Stimulated activated memory B cell treated with anti-CD40 and anti-IgM and Interleukin-4, amounts not matched to agents 10 μg/mL and 1 μg/mL and 100 μg/mL, for 72 hours (primary cell): ENCODE measurements around the gene FAM236D.
"Not testable (repeated sequence)": the region's sequence is repeated elsewhere in the genome, so short reads cannot be mapped to it uniquely, and the experiment has no call there.

ENCODE experiments used
- ATAC-seq: fragments of 150-1000 bp; cut with Tn5 transposase; 2 replicates; pipeline ENCODE4 v1.10.0; 2021
- H3K27ac Mint-ChIP-seq: one replicate; pipeline ENCODE4 v1.8.0; 2022; ENCODE audit warnings: mild to moderate bottlenecking, mixed read lengths
- H3K27me3 Mint-ChIP-seq: one replicate; pipeline ENCODE4 v1.8.0; 2022; ENCODE audit warnings: mixed read lengths
- H3K36me3 Mint-ChIP-seq: one replicate; pipeline ENCODE4 v1.8.0; 2022; ENCODE audit warnings: mixed read lengths
- H3K4me1 Mint-ChIP-seq: one replicate; pipeline ENCODE4 v1.8.0; 2022; ENCODE audit warnings: mixed read lengths
- H3K4me3 Mint-ChIP-seq: one replicate; pipeline ENCODE4 v1.8.0; 2022; ENCODE audit warnings: mild to moderate bottlenecking, moderate library complexity, mixed read lengths
- H3K9me3 Mint-ChIP-seq: one replicate; pipeline ENCODE4 v1.8.0; 2022; ENCODE audit warnings: mixed read lengths

FAM236D gene

DNA sequence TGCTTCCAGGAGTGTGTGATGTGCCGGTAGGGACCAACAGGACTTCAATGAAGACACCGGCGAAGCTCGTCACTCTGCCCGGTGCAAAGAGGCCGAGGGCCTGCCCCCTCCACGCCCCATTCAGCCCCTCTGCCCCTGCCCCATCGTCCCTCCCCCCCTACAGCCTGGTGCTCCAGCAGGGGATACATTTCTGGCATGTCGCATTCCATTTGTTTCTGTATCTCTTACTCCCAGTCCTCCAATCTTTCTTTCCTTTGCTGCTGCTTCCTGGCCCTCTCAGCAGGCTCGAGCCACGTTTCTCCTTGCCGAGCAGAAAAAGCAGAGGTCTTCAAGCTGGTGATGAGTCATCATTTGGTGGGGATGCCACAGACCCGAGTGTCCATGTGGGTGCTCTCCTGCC is at the start of gene FAM236D:
FAM236D (minus strand) TSS at position 101 of the 400 bp plus-strand sequence; CDS start at position 1, 100 bp downstream.
- not testable (repeated sequence) for H3K27me3 Mint-ChIP-seq, H3K9me3 Mint-ChIP-seq, H3K4me1 Mint-ChIP-seq

DNA sequence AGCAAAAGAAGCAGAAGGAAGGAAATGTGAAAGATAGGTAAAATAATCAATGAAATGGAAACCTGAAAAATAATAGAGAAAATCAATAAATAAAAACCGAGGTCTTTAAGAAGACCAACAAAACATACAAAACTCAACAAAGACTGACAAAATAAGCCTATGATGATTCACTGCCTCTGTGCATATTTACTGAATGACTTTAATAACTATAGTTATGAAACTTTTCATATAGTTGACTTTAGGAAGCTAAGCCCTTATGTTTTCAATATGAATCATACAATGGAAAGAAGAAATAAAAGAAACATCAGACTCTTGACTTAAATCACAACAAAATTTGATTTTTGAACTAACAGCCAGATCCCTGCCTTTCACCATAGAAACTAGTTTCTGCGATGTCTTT is 29.5 kb upstream of the FAM236D start:
- ATAC-seq, H3K27me3 Mint-ChIP-seq, H3K9me3 Mint-ChIP-seq: not testable (repeated sequence)

More for the DNA sequence above, at the start of gene FAM236D:
- H3K36me3 Mint-ChIP-seq, H3K27ac Mint-ChIP-seq, H3K4me3 Mint-ChIP-seq, ATAC-seq: not testable (repeated sequence)

DNA sequence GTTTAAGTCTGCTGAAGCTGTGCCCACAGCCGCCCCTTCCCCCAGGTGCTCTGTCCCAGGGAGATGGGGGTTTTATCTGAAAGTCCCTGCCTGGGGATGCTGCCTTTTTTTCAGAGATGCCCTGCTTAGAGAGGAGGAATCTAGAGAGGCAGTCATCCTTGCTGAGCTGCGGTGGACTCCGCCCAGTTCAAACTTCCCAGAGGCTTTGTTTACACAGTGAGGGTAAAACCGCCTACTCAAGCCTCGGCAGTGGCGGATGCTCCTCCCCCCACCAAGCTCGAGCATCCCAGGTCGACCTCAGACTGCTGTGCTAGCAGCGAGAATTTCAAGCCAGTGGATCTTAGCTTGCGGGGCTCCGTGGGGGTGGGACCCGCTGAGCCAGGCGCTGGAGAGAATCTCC is 22.7 kb upstream of the FAM236D start:
- H3K4me3 Mint-ChIP-seq, H3K27ac Mint-ChIP-seq, ATAC-seq, H3K27me3 Mint-ChIP-seq, H3K36me3 Mint-ChIP-seq, H3K4me1 Mint-ChIP-seq, H3K9me3 Mint-ChIP-seq: not testable (repeated sequence)

More for the DNA sequence above, 29.5 kb upstream of the FAM236D start:
- H3K27ac Mint-ChIP-seq, H3K4me1 Mint-ChIP-seq, H3K4me3 Mint-ChIP-seq, H3K36me3 Mint-ChIP-seq: not testable (repeated sequence)

DNA sequence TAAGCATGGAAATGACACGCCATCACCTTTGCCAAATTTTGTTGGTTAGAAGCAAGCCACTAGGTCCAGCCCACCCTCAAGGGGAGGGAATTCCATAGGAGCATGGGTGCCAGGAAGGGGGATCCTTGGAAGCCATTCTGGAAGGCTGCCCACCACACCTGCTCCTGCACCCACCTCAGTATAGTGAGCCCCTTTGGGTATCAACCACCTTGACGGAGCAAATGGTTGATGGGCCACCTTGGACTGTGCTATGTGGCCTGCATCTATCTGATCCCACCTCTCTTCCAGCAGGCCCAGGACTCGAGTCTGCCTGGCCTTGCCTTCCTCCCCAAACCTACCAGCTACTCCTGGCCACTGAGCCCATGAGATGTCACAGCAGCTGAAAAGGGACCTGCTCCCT is 17.6 kb downstream of the FAM236D start:
- not testable (repeated sequence) for H3K4me3 Mint-ChIP-seq, H3K9me3 Mint-ChIP-seq, H3K27ac Mint-ChIP-seq, H3K4me1 Mint-ChIP-seq, ATAC-seq, H3K36me3 Mint-ChIP-seq, H3K27me3 Mint-ChIP-seq

DNA sequence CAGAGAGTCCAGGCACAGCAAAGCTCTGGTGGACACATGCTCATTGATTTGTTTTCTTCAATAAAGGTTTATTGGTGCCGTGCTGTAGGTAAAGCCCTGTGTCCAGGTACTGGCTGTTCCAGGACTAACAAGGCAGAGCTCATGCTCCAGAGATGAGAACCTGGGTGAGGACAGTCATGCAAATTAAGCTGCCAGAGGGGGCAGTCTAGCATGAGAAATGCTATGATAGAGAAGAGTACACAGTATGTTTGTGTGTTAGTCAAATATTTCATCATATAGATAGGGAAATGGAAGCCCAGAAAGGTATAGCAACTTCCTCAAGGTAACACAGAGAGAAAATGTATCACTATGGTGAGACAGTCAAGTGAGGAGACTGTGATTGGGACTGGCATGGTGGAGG is 19.9 kb downstream of the FAM236D start:
- not testable (repeated sequence) for H3K4me3 Mint-ChIP-seq, ATAC-seq, H3K9me3 Mint-ChIP-seq, H3K4me1 Mint-ChIP-seq, H3K27me3 Mint-ChIP-seq, H3K27ac Mint-ChIP-seq, H3K36me3 Mint-ChIP-seq

DNA sequence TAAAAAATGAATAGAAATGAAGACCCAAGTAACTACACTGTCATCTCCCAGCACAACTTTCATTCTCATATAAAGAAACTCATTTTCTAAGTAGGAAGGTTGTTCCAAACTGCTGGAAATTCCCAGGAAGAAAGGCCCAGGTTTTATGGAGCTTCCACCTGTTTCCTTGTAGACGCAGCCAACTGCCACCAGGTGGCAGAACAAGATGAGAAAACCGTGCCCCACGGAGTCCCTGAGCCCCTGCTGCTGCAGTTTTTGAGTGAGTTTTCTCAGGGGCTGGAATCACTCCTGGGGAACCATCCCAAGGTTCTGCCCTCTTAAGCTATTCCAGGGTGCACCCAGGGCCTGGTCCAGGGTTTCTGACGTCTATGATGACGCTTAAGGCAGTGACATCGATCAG is 24.0 kb downstream of the FAM236D start:
- not testable (repeated sequence) for H3K9me3 Mint-ChIP-seq, H3K4me1 Mint-ChIP-seq, H3K27me3 Mint-ChIP-seq, H3K36me3 Mint-ChIP-seq, ATAC-seq, H3K4me3 Mint-ChIP-seq, H3K27ac Mint-ChIP-seq

DNA sequence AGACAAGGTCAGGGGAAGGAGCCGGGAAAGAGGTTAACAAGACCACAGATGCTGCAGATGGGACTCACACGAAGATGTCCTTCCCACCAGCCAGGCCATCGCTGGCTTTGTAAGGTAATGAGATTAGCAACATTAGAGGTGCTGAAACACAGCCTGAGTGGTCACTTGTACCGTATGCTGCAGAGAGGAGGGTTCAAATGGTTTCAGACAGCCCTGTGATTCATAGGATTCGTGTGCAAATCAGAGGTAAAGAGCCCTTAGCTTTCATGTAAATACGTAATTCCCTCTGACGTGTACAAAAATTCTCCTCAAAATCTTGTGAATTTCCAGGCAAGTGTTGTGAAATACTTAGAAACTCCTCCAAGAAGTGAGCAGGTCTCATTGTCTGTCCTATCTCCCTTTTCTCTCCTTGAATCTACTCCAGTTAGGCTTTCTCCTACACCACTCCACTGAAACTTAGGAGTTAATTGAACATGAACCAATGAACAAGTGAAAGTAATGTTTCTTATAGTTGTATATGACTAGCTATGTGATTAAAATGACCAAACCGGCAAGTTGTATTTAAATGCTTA is 24.6 kb downstream of the FAM236D start:
- not testable (repeated sequence) for H3K27ac Mint-ChIP-seq, ATAC-seq, H3K4me1 Mint-ChIP-seq, H3K4me3 Mint-ChIP-seq, H3K9me3 Mint-ChIP-seq, H3K36me3 Mint-ChIP-seq, H3K27me3 Mint-ChIP-seq

DNA sequence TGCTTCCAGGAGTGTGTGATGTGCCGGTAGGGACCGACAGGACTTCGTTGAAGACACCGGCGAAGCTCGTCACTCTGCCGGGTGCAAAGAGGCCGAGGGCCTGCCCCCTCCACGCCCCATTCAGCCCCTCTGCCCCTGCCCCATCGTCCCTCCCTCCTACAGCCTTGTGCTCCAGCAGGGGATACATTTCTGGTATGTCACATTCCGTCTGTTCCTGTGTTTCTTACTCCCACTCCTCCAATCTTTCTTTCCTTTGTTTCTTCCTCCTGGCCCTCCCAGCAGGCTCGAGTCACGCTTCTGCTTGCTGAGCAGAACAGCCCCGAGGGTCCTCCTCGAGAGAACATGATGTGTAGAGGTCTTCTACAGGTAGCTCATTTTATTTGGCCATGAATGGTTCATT is 25.4 kb downstream of the FAM236D start, which contains the start of gene FAM236B:
FAM236B (minus strand) TSS at position 101 of the 400 bp plus-strand sequence; CDS start at position 1, 100 bp downstream.
- not testable (repeated sequence) for H3K9me3 Mint-ChIP-seq, ATAC-seq, H3K4me1 Mint-ChIP-seq, H3K4me3 Mint-ChIP-seq, H3K36me3 Mint-ChIP-seq, H3K27ac Mint-ChIP-seq, H3K27me3 Mint-ChIP-seq

DNA sequence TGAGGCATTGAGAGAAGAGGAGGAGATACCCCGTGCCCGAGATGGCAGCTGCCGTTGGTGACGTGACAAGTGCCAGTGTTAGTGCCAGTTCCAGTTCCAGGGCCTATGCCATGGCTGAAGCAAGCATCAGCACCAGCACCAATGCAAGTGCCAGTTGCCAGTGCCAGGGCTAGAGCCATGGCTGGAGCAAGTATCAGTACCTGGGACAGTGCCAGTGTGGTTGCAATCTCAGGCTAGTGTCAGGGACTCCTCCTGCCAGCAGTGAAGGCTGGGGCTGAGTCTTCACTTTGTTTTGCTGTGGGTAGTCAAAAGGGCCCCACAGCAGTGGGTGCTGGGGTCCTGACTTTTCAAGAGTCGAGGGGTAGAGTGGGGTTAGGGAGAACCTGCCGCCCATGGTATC is 29.9 kb downstream of the FAM236D start:
- not testable (repeated sequence) for H3K4me3 Mint-ChIP-seq, H3K4me1 Mint-ChIP-seq, ATAC-seq, H3K27me3 Mint-ChIP-seq, H3K27ac Mint-ChIP-seq, H3K36me3 Mint-ChIP-seq, H3K9me3 Mint-ChIP-seq

DNA sequence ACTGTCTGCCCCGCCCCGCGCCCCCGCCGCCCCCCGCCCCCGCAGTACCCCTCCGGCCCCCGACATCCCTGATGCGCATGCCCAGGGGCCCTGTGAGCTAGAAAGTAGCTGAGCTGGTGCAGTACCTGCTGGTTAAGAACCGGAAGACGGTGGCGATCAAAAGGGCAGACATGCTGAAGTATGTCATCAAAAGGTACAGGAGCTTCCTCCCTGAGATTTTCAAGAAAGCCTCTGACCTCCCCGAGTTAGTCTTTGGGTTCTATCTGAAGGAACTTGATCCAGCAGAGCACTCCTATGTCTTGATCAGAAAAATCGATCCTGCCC is 30.6 kb downstream of the FAM236D start:
- H3K27ac Mint-ChIP-seq, H3K27me3 Mint-ChIP-seq, H3K4me1 Mint-ChIP-seq, H3K36me3 Mint-ChIP-seq, H3K9me3 Mint-ChIP-seq, H3K4me3 Mint-ChIP-seq: not testable (repeated sequence)
- peak; percentile 89 for ATAC-seq

DNA sequence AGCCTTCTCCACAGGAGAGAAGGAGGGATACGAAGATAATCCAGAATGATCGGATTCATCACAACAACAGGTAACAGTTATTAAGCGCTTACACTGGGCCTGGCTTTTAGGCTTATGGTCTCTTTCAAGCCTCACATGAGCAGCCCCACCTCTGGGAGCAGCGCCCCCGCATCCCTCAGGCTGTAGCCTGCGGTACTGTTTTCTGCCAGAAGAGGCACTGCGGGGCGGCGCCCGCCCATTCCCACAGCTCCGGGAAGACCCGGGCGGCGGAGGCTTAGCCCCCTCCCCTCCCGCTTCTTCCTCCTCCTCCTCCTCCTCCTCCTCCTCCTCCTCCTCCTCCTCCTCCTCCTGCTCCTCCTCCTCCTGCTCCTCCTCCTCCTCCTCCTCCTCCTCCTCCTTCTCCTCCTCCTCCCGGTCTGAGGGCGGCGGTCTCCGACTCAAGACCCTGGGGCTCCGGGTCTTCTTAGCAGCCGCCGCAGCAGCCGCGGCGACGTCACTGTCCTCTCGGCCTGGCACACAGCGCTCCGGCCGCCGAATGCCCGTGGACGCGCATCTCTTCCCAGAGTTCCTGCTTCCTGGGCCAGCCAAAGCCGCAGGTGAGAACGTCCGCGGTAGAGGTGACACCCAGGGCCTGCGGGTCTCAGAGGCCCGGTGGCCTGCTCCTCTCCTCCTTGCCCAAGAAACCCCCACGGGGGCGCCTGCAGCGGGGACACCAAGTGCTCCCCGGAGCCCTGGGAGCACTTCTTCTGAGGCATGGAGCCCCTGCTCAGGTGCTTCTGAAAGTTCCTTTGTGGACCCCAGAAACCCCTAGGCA is 31.1 kb downstream of the FAM236D start, which contains the start of gene DMRTC1B:
DMRTC1B (plus strand) TSS at position 238 of the 814 bp plus-strand sequence. CDS start 68,246 bp downstream, outside the sequence.
- not testable (repeated sequence) for H3K36me3 Mint-ChIP-seq, H3K9me3 Mint-ChIP-seq, H3K4me1 Mint-ChIP-seq, H3K4me3 Mint-ChIP-seq, H3K27ac Mint-ChIP-seq, H3K27me3 Mint-ChIP-seq
- peak; percentile 93 for ATAC-seq

DNA sequence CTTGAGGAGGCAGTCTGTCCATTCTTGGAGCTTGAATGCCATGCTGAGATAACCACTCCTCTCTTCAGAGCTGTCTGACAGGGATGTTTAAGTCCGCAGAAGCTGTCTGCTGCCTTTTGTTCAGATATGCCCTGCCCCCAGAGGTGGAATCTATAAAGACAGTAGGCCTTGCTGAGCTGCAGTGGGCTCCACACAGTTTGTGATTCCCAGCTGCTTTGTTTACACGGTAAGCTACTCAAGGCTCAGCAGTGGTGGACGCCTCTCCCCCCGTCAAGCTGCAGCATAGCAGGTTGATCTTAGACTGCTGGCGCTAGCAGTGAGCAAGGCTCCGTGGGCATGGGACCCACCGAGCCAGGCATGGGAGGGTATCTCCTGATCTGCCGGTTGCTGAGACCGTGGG is 47.6 kb downstream of the FAM236D start:
- not testable (repeated sequence) for H3K4me1 Mint-ChIP-seq, H3K27ac Mint-ChIP-seq, H3K9me3 Mint-ChIP-seq, ATAC-seq, H3K36me3 Mint-ChIP-seq, H3K4me3 Mint-ChIP-seq, H3K27me3 Mint-ChIP-seq
